ENCODE measurements around the gene GNA14. TPM values are rescaled to one million over a fixed set of nuclear protein-coding genes. Genes with fewer than 3 reads are reported as not detected.
"Not testable (repeated sequence)": the region's sequence is repeated elsewhere in the genome, so short reads cannot be mapped to it uniquely, and the experiment has no call there.

Gene GNA14
- total RNA-seq: not detected

- Mint-ChIP-seq H3K4me3 (peak within 1 kb of the TSS; percentile 55), H3K9me3 (ENCODE audit: low read depth) (no peaks in the 10 kb centered on the region), H3K36me3 (no peaks in the 10 kb centered on the region), H3K27me3 (peaks cover 49% of the 10 kb centered on the region), H3K27ac (no peak within 1 kb of the TSS), H3K4me1 (peaks cover 7% of the 10 kb centered on the region)
- DNase-seq (no peak), ATAC-seq (no peak)
- CTCF ChIA-PET: interaction anchor here (0.9 kb wide), 1 partner anchor 102 kb away, joined by 3 read pairs; no protein-coding TSS in a partner anchor
These were observed at the start of gene GNA14 for GRCh38 chr9:77648234-77649108. Gene GNA14 (minus strand): TSS chr9:77648322. CDS start chr9:77647793, 529 bp downstream.

- no peak for DNase-seq
- H3K36me3 Mint-ChIP-seq: no peaks in the 10 kb centered on the region
- H3K27ac Mint-ChIP-seq: no peak overlapping the region
- H3K4me1 Mint-ChIP-seq: no peaks in the 10 kb centered on the region
- ATAC-seq: no peak
- peaks cover 36% of the 10 kb centered on the region for H3K27me3 Mint-ChIP-seq
- H3K4me3 Mint-ChIP-seq: no peak overlapping the region
- H3K9me3 Mint-ChIP-seq (ENCODE audit: low read depth): no peaks in the 10 kb centered on the region
- CTCF ChIA-PET: interaction anchor here (1.2 kb wide), 1 partner anchor 9 kb away, joined by 3 read pairs; no protein-coding TSS in a partner anchor
These were observed 49.3 kb upstream of the GNA14 start for GRCh38 chr9:77697238-77697984.

- ATAC-seq; DNase-seq; H3K9me3 Mint-ChIP-seq (ENCODE audit: low read depth); H3K36me3 Mint-ChIP-seq; H3K4me1 Mint-ChIP-seq; H3K27ac Mint-ChIP-seq; H3K4me3 Mint-ChIP-seq; CTCF ChIA-PET: not testable (repeated sequence)
- peaks cover 20% of the 10 kb centered on the region for H3K27me3 Mint-ChIP-seq
These were observed 42.6 kb upstream of the GNA14 start for GRCh38 chr9:77690723-77691122.

GRCh38 chr9:77690119-77690518 is 42.0 kb upstream of the GNA14 start:
- ATAC-seq; H3K9me3 Mint-ChIP-seq (ENCODE audit: low read depth); H3K4me3 Mint-ChIP-seq; H3K4me1 Mint-ChIP-seq; CTCF ChIA-PET; DNase-seq; H3K27ac Mint-ChIP-seq; H3K36me3 Mint-ChIP-seq: not testable (repeated sequence)
- peaks cover 18% of the 10 kb centered on the region for H3K27me3 Mint-ChIP-seq

GRCh38 chr9:77687737-77688136 is 39.6 kb upstream of the GNA14 start:
- H3K27me3 Mint-ChIP-seq; CTCF ChIA-PET; H3K36me3 Mint-ChIP-seq; H3K4me3 Mint-ChIP-seq; H3K9me3 Mint-ChIP-seq (ENCODE audit: low read depth); ATAC-seq; H3K4me1 Mint-ChIP-seq; DNase-seq; H3K27ac Mint-ChIP-seq: not testable (repeated sequence)

GRCh38 chr9:77680581-77680980 is 32.5 kb upstream of the GNA14 start:
- CTCF ChIA-PET: interaction anchor here (0.8 kb wide), 1 partner anchor 247 kb away, joined by 3 read pairs; no protein-coding TSS in a partner anchor
- H3K4me1 Mint-ChIP-seq: no peaks in the 10 kb centered on the region
- H3K27ac Mint-ChIP-seq: no peak overlapping the region
- DNase-seq (no peak), ATAC-seq (no peak)
- H3K27me3 Mint-ChIP-seq: no peaks in the 10 kb centered on the region
- no peaks in the 10 kb centered on the region for H3K36me3 Mint-ChIP-seq
- H3K4me3 Mint-ChIP-seq: no peak overlapping the region
- H3K9me3 Mint-ChIP-seq (ENCODE audit: low read depth): no peaks in the 10 kb centered on the region

GRCh38 chr9:77679661-77680368 is 31.7 kb upstream of the GNA14 start:
- Mint-ChIP-seq H3K4me3 (no peak overlapping the region), H3K4me1 (no peaks in the 10 kb centered on the region), H3K27me3 (no peaks in the 10 kb centered on the region), H3K36me3 (no peaks in the 10 kb centered on the region), H3K9me3 (ENCODE audit: low read depth) (no peaks in the 10 kb centered on the region), H3K27ac (no peak overlapping the region)
- DNase-seq (no peak), ATAC-seq (no peak)
- CTCF ChIA-PET: no interaction called here

- Mint-ChIP-seq H3K36me3 (no peaks in the 10 kb centered on the region), H3K27ac (no peak overlapping the region), H3K4me3 (no peak overlapping the region), H3K9me3 (ENCODE audit: low read depth) (no peaks in the 10 kb centered on the region), H3K27me3 (no peaks in the 10 kb centered on the region), H3K4me1 (no peaks in the 10 kb centered on the region)
- CTCF ChIA-PET: no interaction called here
- ATAC-seq: no peak
- no peak for DNase-seq
These were observed 31.0 kb upstream of the GNA14 start for GRCh38 chr9:77679088-77679487.

GRCh38 chr9:77677957-77678535 is 29.9 kb upstream of the GNA14 start:
- Mint-ChIP-seq H3K9me3 (ENCODE audit: low read depth) (no peaks in the 10 kb centered on the region), H3K36me3 (no peaks in the 10 kb centered on the region), H3K4me3 (no peak overlapping the region), H3K27ac (no peak overlapping the region), H3K27me3 (no peaks in the 10 kb centered on the region), H3K4me1 (no peaks in the 10 kb centered on the region)
- no peak for DNase-seq
- CTCF ChIA-PET: no interaction called here
- no peak for ATAC-seq

- CTCF ChIA-PET: no interaction called here
- H3K36me3 Mint-ChIP-seq: no peaks in the 10 kb centered on the region
These were observed 29.3 kb upstream of the GNA14 start for GRCh38 chr9:77677397-77677796.

GRCh38 chr9:77673941-77674791 is 26.0 kb upstream of the GNA14 start:
- H3K4me3 Mint-ChIP-seq: no peak overlapping the region
- H3K9me3 Mint-ChIP-seq (ENCODE audit: low read depth): no peaks in the 10 kb centered on the region
- CTCF ChIA-PET: no interaction called here
- H3K27me3 Mint-ChIP-seq: no peaks in the 10 kb centered on the region
- ATAC-seq (no peak), DNase-seq (no peak)
- H3K4me1 Mint-ChIP-seq: no peaks in the 10 kb centered on the region
- H3K36me3 Mint-ChIP-seq: no peaks in the 10 kb centered on the region
- H3K27ac Mint-ChIP-seq: no peak overlapping the region

More at GRCh38 chr9:77677397-77677796, 29.3 kb upstream of the GNA14 start:
- no peaks in the 10 kb centered on the region for H3K27me3 Mint-ChIP-seq
- no peaks in the 10 kb centered on the region for H3K9me3 Mint-ChIP-seq (ENCODE audit: low read depth)
- ATAC-seq (no peak), DNase-seq (no peak)
- H3K27ac Mint-ChIP-seq: no peak overlapping the region
- no peaks in the 10 kb centered on the region for H3K4me1 Mint-ChIP-seq
- H3K4me3 Mint-ChIP-seq: no peak overlapping the region

GRCh38 chr9:77672183-77672582 is 24.1 kb upstream of the GNA14 start:
- H3K4me1 Mint-ChIP-seq: no peaks in the 10 kb centered on the region
- CTCF ChIA-PET: no interaction called here

More at GRCh38 chr9:77672183-77672582, 24.1 kb upstream of the GNA14 start:
- no peaks in the 10 kb centered on the region for H3K36me3 Mint-ChIP-seq
- H3K27me3 Mint-ChIP-seq: no peaks in the 10 kb centered on the region
- no peak for DNase-seq
- ATAC-seq: no peak
- H3K4me3 Mint-ChIP-seq: no peak overlapping the region
- no peak overlapping the region for H3K27ac Mint-ChIP-seq
- H3K9me3 Mint-ChIP-seq (ENCODE audit: low read depth): no peaks in the 10 kb centered on the region

Data from activated CD8-positive, alpha-beta memory T cell treated with anti-CD3 and anti-CD28 coated beads, Interleukin-2, amount 10 ng/mL, durations not matched to agents 7 days and 5 days (primary cell).